Epithelial cell of esophagus (primary cell): Measurements from ENCODE around the gene ARRB1.
A peak's percentile ranks its signal among the peaks of the same experiment; 100 is the strongest.

Source experiments
- DNase-seq: peaks from one replicate; pipeline ENCODE4 v3.0.0; 2010; ENCODE audit warnings: low read depth
- H3K4me3 ChIP-seq: 2 replicates; pipeline ENCODE4 v1.5.1; 2011; ENCODE audit warnings: mild to moderate bottlenecking, low read length, control low read depth
- TF ChIP-seq, protein P1 (sequence below): IDR thresholded peaks from 2 replicates; pipeline ENCODE4 v1.5.1; 2011; ENCODE audit warnings: low read depth, mild to moderate bottlenecking, low read length, control low read depth, inconsistent platforms; ENCODE audit not compliant: insufficient read depth; ENCODE audit errors: missing control alignments

ARRB1 gene

DNA sequence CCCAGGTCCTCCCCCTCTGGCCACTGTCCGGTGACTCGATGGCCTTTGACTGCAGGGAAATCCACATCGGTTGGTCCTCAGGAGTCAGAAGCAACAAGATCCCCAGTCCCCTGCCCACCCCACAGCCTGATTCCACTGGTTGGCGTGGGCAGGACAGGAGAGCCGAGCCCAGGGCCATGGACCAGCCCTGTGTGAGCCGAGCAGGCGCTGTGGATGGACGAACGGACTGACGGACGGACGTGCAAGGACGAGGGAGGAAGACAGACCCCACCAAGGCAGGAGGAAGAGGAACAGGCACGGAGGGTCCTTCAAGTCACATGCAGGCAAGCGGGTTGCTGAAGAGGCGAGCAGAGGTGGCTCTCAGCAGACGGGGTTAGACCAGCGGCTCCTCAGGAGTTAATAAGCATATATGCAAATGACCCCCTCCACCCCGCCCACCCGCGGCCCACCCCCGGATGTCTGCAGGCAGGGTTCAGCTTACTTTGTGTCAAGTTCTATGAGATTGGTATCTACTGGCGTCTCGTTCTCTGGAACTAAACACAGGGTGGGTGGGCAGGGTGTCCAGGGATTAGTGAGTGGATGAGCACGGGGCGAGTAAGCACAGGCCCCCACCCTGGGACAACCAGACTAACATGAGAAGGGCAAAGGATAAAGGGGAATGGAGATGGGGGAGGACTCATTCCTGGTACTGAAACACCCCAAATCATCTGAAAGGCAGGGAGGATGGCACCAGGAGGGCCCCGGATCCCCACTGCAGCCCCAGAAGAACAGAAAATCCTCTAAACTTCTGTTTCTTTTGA lies 84.1 kb downstream of the ARRB1 start:
- TF ChIP-seq, protein P1, sequence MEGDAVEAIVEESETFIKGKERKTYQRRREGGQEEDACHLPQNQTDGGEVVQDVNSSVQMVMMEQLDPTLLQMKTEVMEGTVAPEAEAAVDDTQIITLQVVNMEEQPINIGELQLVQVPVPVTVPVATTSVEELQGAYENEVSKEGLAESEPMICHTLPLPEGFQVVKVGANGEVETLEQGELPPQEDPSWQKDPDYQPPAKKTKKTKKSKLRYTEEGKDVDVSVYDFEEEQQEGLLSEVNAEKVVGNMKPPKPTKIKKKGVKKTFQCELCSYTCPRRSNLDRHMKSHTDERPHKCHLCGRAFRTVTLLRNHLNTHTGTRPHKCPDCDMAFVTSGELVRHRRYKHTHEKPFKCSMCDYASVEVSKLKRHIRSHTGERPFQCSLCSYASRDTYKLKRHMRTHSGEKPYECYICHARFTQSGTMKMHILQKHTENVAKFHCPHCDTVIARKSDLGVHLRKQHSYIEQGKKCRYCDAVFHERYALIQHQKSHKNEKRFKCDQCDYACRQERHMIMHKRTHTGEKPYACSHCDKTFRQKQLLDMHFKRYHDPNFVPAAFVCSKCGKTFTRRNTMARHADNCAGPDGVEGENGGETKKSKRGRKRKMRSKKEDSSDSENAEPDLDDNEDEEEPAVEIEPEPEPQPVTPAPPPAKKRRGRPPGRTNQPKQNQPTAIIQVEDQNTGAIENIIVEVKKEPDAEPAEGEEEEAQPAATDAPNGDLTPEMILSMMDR, result no peak

DNA sequence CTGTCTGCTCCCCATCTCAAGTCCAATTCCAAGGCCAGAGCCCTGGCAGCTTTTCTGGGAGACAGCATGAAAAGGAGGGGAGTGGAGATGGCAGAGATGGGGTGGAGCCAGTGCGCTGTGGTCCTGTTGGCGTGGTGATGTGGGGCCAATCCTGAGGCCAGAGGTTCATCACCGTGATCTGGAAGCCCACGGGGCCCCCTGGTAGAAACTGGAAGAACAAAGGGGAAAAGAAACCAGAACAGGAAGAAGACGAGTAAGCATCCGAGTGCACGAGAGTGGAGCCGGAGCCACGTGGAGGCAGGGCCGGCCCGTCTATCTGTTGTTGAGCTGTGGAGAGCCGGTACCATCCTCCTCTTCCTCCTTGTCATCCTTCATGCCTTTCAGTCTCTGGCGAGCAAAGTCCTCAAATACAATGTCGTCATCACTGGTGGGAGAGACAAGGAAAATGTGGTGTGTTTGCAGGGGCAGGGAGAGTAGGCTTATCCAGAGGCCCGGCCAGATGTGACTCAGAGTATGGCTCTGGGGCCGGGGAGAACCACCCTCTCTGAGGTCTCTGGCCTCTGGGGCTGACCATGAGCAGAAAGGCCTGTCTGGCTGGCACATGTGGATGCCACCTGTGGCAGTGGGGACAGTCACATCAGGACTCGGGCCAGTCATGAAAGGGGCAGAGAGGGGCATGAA lies 85.5 kb downstream of the ARRB1 start:
- no peak for DNase-seq
- H3K4me3 ChIP-seq, result no peak overlapping the region
- TF ChIP-seq, protein P1, result no peak

More for the DNA sequence above, 84.1 kb downstream of the ARRB1 start:
- no peak overlapping the region for H3K4me3 ChIP-seq
- DNase-seq, result no peak

DNA sequence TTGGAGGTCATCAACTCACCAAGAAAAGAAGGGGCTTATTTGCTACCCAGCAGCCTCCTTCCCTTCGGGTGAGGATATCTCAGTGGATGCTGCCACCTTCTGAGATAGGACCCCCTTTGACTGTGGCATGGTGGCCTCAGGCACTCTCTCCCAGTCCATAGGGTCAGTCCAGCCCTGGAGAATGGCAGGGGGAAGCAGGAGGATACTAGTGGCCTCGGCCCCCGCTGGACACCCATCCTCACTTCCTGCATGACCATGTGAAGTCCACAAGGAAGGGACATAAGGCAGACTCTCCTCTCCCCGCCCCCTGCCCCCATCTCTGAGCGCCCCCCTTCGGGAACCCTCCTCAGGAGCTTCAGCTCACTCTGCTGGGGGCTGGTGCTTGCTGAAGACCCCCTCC lies 86.5 kb downstream of the ARRB1 start:
- TF ChIP-seq, protein P1, result no peak
- DNase-seq, result no peak

DNA sequence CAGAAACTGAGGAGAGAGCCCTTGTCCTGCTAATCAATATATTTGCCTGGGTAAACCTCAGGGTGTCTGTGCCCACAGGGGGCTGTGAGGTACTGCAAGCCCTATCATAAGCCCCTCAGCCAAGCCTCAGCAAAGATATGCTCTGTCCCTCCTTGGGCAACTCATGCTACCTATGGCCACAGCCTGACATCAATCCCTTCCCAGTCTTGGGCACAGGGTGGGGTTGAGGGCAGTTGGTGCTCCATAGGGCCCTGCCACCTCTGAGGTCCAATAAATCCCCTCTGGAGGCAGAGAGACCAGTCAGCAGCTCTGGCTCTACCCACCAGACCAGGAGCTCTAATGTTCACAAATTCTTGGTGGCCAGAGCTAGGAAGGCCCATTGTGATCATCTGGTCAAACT lies 87.1 kb downstream of the ARRB1 start:
- TF ChIP-seq, protein P1, result no peak
- no peak for DNase-seq
- H3K4me3 ChIP-seq, result no peak overlapping the region

More for the DNA sequence above, 86.5 kb downstream of the ARRB1 start:
- H3K4me3 ChIP-seq, result no peak overlapping the region

DNA sequence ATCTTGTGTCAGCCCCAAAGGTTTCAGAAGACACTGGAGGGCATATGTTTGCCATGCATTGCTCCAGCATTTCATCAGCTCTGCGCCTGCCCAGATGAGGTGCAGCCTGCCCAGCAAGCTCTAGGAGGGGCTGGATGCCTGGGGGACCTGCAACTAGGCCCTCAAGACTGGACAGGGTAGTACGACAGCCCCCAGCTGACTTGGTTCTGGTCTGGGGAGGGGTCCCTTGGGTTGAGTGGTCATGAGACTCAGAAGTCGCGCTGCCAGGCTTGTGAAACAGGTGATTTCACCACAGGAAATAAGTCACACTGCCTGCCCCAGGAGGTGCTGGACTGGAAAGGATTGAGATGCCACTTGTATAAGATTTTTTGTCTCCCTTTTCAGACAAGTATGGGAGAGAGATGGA lies 87.5 kb downstream of the ARRB1 start:
- DNase-seq, result peak; percentile 56

DNA sequence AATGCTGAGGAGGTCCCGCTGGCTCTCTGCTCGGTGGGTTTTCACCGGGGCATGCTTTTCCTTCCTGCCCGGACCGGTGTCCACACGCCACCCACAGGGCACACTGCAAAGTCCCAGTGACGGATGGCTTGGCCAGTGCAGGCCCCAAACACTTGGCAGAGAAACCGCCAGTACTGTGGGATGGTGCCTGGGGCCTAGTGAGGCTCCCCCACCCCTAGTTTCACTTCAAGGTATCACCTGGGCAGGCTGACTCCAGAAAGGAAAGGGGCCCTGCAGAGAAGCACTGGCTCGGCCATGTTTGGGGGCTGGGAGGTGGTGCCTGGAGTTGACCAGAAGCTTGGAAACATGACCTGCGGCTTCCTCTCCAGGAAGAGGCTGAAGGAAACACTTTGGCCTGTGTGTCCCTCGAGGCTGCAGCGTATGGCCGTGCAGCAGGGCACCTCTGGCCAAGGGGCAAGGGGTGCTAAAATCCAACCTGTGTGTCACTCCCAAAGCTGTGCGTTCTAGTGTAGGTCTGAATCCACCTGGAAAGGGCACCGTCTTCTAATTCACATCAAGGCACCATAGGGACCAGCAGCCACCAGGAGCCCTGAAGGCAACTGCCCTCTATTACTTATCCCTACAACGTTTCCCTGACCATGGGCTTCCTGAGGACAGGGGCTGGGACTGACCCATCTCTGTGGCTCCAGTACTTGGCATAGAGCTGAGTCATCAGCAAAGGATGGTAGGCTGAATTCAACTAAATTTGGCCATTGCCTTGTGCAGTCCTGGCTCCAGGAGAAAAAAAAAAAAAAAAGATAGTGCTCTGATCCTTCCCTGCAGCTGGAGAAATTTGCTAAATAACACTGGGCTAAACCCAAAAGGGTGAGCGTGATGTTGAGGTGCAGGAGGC lies 88.3 kb downstream of the ARRB1 start:
- H3K4me3 ChIP-seq, result no peak overlapping the region
- DNase-seq, result no peak
- TF ChIP-seq, protein P1, result no peak

More for the DNA sequence above, 87.5 kb downstream of the ARRB1 start:
- TF ChIP-seq, protein P1, result no peak
- no peak overlapping the region for H3K4me3 ChIP-seq
